Measurements from ENCODE around the gene DDIT3.

GRCh38 chr12:57470970-57471656, 49.2 kb downstream of the DDIT3 start:
- TF ChIP-seq, protein P1, sequence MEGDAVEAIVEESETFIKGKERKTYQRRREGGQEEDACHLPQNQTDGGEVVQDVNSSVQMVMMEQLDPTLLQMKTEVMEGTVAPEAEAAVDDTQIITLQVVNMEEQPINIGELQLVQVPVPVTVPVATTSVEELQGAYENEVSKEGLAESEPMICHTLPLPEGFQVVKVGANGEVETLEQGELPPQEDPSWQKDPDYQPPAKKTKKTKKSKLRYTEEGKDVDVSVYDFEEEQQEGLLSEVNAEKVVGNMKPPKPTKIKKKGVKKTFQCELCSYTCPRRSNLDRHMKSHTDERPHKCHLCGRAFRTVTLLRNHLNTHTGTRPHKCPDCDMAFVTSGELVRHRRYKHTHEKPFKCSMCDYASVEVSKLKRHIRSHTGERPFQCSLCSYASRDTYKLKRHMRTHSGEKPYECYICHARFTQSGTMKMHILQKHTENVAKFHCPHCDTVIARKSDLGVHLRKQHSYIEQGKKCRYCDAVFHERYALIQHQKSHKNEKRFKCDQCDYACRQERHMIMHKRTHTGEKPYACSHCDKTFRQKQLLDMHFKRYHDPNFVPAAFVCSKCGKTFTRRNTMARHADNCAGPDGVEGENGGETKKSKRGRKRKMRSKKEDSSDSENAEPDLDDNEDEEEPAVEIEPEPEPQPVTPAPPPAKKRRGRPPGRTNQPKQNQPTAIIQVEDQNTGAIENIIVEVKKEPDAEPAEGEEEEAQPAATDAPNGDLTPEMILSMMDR (conservative IDR thresholded peaks at IDR 0.05; ENCODE audit: low read length), result no peak
- no peak for TF ChIP-seq EZH2phosphoT487 (IDR thresholded peaks at IDR 0.05; ENCODE audit: borderline replicate concordance, low read depth, low read length)
